GM12891 (cell line): Measurements from ENCODE around the gene GUK1.

Source experiments
- POLR2A ChIP-seq: IDR thresholded peaks from 2 replicates; pipeline ENCODE4 v1.6.1; 2011; ENCODE audit warnings: low read depth, low read length, control low read depth
- POLR2AphosphoS5 ChIP-seq: IDR thresholded peaks from 2 replicates; pipeline ENCODE4 v1.6.1; 2011; ENCODE audit warnings: low read depth, low read length, control low read depth
- TAF1 ChIP-seq: IDR thresholded peaks from 2 replicates; pipeline ENCODE4 v1.6.1; 2011; ENCODE audit warnings: low read depth, low read length, control low read depth

GRCh38 chr1:228163776-228164519, 23.9 kb downstream of the GUK1 start:
- TF ChIP-seq POLR2AphosphoS5 (no peak), TAF1 (no peak), POLR2A (no peak)
